Measurements from ENCODE around the gene KPNA3.

DNA sequence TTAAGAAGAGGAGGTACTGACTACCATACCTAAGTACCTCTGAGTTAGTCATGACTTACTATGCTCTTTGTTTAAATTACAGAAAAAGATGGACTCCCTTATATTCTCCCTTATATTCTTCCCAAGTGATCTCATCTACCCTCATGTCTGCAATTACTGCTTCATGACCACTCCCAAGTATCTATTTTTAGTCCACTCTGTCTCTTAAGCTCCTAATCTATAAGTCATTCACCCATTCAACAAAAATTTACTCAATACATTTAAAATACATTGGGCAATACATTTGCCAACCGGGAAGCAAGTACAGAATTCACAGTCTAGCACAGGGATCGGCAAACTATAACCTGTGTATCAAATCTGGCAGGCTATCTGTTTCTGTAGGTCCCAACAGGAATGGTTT is 42.6 kb downstream of the KPNA3 start:
- TF ChIP-seq POLR2A (IDR thresholded peaks at IDR 0.05) (no peak), CTCF (IDR thresholded peaks at IDR 0.05) (no peak)
